Activated naive CD4-positive, alpha-beta T cell treated with anti-CD3 and anti-CD28 coated beads, Interleukin-2, amount 50 U/mL, for 24 hours (primary cell): ENCODE measurements around the gene NFIX.
"Not testable (repeated sequence)": the region's sequence is repeated elsewhere in the genome, so short reads cannot be mapped to it uniquely, and the experiment has no call there.

Experiments
- H3K27ac Mint-ChIP-seq: one replicate; pipeline ENCODE4 v1.8.0; 2021; ENCODE audit warnings: mild to moderate bottlenecking, mixed read lengths
- H3K27me3 Mint-ChIP-seq: one replicate; pipeline ENCODE4 v1.8.0; 2021; ENCODE audit warnings: mixed read lengths
- H3K36me3 Mint-ChIP-seq: one replicate; pipeline ENCODE4 v1.8.0; 2021; ENCODE audit warnings: mixed read lengths
- H3K4me1 Mint-ChIP-seq: one replicate; pipeline ENCODE4 v1.8.0; 2021; ENCODE audit warnings: mixed read lengths
- H3K4me3 Mint-ChIP-seq: one replicate; pipeline ENCODE4 v1.8.0; 2021; ENCODE audit warnings: mild to moderate bottlenecking, mixed read lengths
- H3K9me3 Mint-ChIP-seq: one replicate; pipeline ENCODE4 v1.8.0; 2021; ENCODE audit warnings: mixed read lengths

NFIX gene

DNA sequence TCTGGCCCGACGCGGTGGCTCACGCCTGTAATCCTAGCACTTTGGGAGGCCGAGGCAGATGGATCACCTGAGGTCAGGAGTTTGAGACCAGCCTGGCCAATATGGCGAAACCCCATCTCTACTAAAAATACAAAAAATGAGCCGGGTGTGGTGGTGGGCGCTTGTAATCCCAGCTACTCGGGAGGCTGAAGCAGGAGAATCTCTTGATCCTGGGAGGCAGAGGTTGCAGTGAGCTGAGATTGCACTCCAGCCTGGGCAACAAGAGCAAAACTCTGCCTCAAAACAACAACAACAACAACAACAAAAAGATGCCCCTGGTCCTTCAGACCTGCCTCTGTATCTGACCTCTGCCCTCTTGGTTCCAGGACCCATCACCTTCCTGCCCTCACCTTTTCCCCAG is 39.7 kb upstream of the NFIX start:
- H3K27me3 Mint-ChIP-seq, H3K36me3 Mint-ChIP-seq, H3K9me3 Mint-ChIP-seq: not testable (repeated sequence)
- Mint-ChIP-seq H3K27ac (peak overlapping the region; percentile 92), H3K4me3 (peak overlapping the region; percentile 81), H3K4me1 (peaks cover 20% of the 10 kb centered on the region)

DNA sequence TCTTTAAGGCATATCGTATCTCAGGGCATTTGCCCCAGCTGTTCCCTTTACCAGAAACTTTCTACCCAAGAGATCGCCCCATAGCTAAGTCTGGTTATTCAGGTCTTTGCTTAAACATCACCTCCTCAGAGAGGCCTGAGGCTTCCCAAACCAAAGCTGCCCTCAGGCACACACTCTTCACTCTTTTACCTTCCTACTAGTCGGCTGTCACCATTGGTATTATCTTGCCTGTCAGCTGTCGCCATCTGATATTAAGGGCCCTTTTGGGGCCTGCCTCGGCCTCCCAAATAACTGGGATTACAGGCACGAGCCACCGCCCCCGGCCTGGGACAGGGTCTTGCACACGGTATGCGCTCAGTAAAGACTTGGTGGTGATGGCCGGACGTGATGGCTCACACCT is 39.3 kb upstream of the NFIX start:
- Mint-ChIP-seq H3K4me3 (peak overlapping the region; percentile 81), H3K27ac (peak overlapping the region; percentile 92), H3K27me3 (no peaks in the 10 kb centered on the region), H3K36me3 (peaks cover 3% of the 10 kb centered on the region), H3K4me1 (peaks cover 20% of the 10 kb centered on the region), H3K9me3 (no peaks in the 10 kb centered on the region)

DNA sequence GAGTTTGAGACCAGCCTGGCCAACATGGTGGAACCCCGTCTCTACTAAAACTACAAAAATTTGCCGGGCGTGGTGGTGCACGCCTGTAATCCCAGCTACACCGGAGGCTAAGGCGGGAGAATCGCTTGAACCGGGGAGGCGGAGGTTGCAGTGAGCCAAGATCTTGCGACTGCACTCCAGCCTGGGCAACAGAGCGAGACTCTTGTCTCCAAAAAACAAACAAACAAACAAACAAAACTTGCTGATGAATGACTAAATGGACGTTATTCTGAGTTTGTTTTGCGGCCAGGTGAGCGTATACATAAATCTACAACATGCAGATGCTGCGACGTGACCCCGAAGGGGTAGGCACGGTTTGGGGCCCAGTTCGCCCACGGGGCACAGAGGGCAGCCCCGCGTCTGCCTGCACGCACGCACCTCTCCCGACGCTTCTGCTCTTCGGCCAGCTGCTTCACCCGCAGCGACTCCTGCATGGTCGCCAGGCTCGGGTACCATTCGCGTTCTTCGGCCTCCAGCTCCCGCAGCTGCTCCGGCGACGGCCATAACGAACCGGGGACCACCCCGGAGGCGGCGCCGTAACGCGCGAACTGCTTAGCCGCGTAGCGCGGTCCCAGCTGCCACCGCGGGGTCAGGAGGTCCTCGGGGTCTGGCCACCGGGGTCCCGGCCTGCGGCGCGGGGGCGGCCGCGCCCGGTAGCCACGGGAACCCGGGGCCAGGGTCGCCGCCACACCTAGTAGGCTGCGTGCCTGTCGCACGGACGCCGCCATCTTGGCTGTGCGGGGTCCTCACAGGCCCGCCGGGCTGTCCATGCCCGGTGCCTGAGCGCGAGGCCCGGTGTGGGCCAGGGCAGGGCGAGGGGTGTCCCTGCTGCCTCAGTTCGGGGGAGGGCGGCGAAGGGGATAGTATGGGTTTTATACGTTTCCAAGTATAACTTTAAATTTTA is 38.6 kb upstream of the NFIX start, which contains the start of gene GADD45GIP1:
GADD45GIP1 (minus strand) TSS at position 778 of the 943 bp plus-strand sequence; CDS start at position 767, 11 bp downstream.
- H3K9me3 Mint-ChIP-seq, result no peaks in the 10 kb centered on the region
- H3K27ac Mint-ChIP-seq, result peak within 1 kb of the TSS; percentile 96
- H3K4me3 Mint-ChIP-seq, result peak within 1 kb of the TSS; percentile 91
- H3K4me1 Mint-ChIP-seq, result peaks cover 20% of the 10 kb centered on the region
- H3K27me3 Mint-ChIP-seq, result no peaks in the 10 kb centered on the region
- H3K36me3 Mint-ChIP-seq, result peaks cover 2% of the 10 kb centered on the region

DNA sequence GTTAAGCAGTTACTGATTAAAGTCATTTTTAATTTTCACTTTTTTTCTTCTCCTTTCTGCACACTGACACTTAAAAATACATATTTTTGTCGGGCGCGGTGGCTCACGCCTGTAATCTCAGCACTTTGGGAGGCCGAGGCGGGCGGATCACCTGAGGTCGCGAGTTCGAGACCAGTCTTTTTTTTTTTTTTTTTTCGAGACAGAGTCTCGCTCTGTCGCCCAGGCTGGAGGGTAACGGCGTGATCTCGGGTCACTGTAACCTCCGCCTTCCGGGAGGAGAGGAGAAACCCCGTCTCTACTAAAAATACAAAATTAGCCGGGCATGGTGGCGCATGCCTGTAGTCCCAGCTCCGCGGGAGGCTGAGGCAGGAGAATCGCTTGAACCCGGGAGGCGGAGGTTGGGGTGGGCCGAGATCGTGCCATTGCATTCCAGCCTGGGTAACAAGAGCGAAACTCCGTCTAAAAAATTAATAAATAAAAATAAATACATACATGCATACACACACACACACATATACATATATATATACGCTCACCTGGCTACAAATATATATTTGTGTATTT is 37.8 kb upstream of the NFIX start:
- not testable (repeated sequence) for H3K9me3 Mint-ChIP-seq, H3K36me3 Mint-ChIP-seq, H3K27me3 Mint-ChIP-seq
- peaks cover 20% of the 10 kb centered on the region for H3K4me1 Mint-ChIP-seq
- peak overlapping the region; percentile 96 for H3K27ac Mint-ChIP-seq
- H3K4me3 Mint-ChIP-seq, result peak overlapping the region; percentile 91

DNA sequence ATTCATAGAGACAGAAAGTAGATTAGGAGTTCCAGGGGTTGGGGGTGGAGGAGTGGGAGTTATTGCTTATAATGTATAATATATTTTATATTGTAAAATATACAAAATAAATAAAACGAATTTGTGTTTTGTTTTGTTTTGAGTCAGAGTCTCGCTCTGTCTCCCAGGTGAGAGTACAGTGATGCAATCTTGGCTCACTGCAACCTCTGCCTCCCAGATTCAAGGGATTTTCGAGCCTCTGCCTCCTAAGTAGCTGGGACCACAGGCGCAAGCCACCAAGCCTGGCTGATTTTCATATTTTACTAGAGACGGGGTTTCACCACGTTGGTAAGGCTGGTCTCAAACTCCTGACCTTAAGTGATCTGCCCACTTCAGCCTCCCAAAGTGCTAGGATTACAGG is 35.8 kb upstream of the NFIX start:
- Mint-ChIP-seq H3K36me3 (no peaks in the 10 kb centered on the region), H3K9me3 (no peaks in the 10 kb centered on the region), H3K27me3 (peaks cover 2% of the 10 kb centered on the region), H3K4me3 (no peak overlapping the region), H3K4me1 (peaks cover 17% of the 10 kb centered on the region), H3K27ac (no peak overlapping the region)

DNA sequence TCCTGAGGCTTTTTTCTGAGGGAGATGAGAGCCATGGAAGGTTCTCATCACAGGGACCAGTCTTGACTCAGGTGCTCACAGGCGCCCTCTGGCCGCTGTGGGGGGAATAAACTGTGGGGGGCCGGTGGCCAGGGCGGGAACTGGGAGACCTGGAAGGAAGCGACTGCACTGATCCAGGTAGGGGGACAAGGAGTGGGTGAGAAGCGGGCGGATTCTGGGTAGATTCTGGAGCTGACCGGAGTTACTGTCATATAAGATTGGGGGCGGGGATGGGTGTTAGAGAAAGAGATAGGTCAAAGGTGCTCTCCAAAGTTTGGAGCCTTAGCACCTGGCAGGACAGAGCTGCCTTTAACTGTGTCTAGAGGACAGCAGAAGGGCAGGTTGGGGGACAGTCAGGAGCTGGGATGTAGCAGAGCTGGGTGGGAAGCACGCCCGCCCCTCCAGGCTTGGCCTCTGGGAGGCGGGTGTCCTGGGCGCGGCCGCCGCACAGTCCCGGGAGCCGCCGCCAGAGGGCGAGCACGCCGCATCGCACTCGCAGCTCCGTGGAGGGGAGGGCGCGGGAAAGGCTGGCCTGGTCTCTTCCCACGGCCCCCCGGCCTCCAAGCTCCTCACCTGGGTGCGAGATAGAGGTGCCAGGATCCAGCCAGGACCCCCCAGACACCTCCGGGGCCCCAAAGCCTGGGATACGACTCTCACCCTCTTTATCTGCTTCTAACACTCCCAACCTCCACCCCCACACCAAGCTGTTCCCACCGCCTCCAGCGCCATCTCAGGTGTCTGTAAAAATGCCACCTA is 30.1 kb upstream of the NFIX start:
- Mint-ChIP-seq H3K27ac (peak overlapping the region; percentile 47), H3K4me1 (peaks cover 8% of the 10 kb centered on the region), H3K27me3 (peaks cover 2% of the 10 kb centered on the region), H3K9me3 (no peaks in the 10 kb centered on the region), H3K36me3 (no peaks in the 10 kb centered on the region), H3K4me3 (peak overlapping the region; percentile 92)

DNA sequence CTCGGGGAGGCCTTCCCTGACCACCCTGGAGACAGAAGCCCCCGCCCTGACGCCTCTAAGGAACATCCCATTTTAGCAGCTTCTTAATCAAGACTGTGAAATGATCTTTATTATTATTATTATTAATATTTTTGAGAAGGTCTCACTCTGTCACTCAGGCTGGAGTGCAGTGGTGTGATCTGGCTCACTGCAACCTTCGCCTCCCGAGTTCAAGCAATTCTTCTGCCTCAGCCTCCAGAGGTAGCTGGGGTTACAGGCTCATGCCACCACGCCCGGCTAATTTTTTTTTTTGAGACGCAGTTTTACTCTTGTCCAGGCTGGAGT is 29.5 kb upstream of the NFIX start:
- H3K27me3 Mint-ChIP-seq, result peaks cover 2% of the 10 kb centered on the region
- H3K27ac Mint-ChIP-seq, result no peak overlapping the region
- H3K36me3 Mint-ChIP-seq, result no peaks in the 10 kb centered on the region
- no peaks in the 10 kb centered on the region for H3K9me3 Mint-ChIP-seq
- peaks cover 14% of the 10 kb centered on the region for H3K4me1 Mint-ChIP-seq
- no peak overlapping the region for H3K4me3 Mint-ChIP-seq

DNA sequence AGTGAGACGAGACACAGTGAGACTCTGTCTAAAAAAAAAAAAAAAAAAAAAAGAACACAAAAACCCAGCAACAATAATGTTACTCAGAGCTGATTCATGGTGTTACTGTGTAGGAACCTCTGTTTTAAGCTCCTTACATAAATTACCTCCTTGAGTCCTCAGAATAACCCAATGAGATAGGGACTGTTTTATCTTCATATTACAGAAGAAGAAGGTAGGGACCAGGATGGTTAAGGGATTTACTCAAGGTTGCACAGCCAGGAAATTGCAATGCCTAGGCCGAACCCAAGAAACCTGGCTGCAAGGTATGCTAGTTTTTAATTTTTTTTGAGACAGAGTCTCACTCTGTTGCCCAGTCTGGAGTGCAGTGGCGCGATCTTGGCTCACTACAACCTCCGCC is 27.4 kb upstream of the NFIX start:
- Mint-ChIP-seq H3K4me1 (peaks cover 14% of the 10 kb centered on the region), H3K4me3 (no peak overlapping the region)

DNA sequence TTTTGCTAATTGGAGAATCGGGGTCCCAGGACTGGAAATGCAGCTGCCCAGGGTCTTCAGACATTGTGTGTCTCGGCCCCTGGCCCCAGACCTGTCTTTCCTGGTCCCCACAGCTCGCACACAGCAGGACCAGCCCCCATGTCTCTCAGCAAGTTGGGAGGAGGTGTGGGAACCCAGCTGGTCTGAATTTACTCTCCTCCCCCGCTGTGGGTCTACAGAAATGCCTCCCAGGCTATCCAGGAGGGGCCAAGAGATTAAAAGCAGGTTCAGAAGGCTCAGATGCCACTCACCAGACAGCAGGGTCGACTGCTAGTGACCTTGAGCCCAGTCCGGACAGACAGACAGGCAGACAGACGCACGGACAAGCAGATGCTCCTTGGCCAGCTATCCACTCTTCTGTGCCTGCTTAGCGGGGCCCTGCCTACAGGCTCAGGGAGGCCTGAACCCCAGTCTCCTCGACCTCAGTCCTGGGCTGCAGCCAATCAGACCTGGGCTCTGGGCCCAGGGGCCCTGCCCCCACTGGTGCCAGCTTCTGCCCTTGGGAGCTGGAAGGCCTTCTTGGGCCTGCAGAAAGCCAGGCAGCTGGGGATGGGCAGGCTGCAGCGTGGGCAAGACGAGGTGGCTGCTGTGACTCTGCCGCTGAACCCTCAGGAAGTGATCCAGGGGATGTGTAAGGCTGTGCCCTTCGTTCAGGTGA is 25.8 kb upstream of the NFIX start, which contains the start of gene DAND5:
DAND5 (plus strand) TSS at position 285 of the 697 bp plus-strand sequence; CDS start at position 370, 85 bp downstream.
- H3K9me3 Mint-ChIP-seq, result no peaks in the 10 kb centered on the region
- H3K27ac Mint-ChIP-seq, result peak within 1 kb of the TSS; percentile 18
- H3K36me3 Mint-ChIP-seq, result no peaks in the 10 kb centered on the region
- H3K4me3 Mint-ChIP-seq, result no peak within 1 kb of the TSS
- H3K27me3 Mint-ChIP-seq, result no peaks in the 10 kb centered on the region
- H3K4me1 Mint-ChIP-seq, result peaks cover 14% of the 10 kb centered on the region

More for the DNA sequence above, 27.4 kb upstream of the NFIX start:
- Mint-ChIP-seq H3K27me3 (peaks cover 2% of the 10 kb centered on the region), H3K36me3 (no peaks in the 10 kb centered on the region), H3K9me3 (no peaks in the 10 kb centered on the region), H3K27ac (no peak overlapping the region)

DNA sequence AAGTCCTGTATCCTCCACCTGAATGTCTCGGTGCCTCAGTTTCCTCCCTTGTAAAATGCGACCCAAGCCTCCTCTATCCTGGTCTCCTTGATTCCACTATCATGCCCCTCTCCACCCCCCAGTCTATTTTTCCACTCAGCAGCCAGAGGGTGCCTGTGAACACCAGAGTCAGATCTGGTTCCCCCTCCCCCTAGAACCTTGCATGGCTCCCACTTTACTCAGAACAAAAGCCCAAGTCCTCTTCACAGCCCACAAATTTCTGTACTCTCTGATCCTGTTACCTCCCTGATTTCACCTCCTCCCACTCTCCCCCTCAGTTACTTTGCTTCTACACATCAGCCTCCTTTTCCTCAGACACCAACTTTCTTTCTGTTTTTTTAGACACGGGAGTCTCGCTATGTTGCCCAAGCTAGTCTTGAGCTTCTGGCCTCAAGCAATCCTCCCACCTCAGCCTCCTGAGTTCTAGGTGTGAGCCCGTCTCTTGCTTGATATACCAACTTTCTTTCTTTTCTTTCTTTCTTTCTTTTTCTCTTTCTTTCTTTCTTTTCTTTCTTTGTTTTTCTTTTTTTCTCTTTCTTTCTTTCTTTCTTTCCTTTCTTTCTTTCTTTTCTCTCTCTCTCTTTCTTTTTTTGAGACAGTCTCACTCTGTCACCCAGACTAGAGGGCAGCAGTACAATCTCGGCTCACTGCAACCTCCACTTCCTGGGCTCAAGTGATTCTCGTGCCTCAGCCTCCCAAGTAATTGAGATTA is 25.0 kb upstream of the NFIX start:
- Mint-ChIP-seq H3K27me3 (no peaks in the 10 kb centered on the region), H3K9me3 (no peaks in the 10 kb centered on the region), H3K4me3 (no peak overlapping the region), H3K36me3 (no peaks in the 10 kb centered on the region), H3K4me1 (peaks cover 10% of the 10 kb centered on the region), H3K27ac (peak overlapping the region; percentile 18)

DNA sequence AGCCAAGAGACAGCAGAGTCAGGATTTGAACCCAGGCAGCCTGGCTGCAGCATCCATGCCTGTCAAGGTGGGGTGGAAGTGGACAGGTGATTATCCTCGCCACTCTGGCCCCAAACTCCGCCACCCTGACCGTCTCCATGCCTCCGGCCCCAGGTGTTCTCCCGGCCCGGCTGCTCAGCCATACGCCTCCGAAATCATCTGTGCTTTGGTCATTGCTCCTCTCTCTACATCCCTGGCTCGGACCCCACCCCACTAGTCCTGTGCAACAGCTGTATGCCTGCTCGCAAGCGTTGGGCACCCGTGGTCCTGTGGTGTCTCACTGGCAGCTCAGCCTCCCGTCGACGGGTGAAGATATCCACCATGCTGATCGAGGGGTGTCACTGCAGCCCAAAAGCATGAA is 22.0 kb upstream of the NFIX start:
- no peaks in the 10 kb centered on the region for H3K9me3 Mint-ChIP-seq
- no peak overlapping the region for H3K4me3 Mint-ChIP-seq
- H3K4me1 Mint-ChIP-seq, result peaks cover 13% of the 10 kb centered on the region
- H3K36me3 Mint-ChIP-seq, result no peaks in the 10 kb centered on the region
- peaks cover 7% of the 10 kb centered on the region for H3K27me3 Mint-ChIP-seq
- H3K27ac Mint-ChIP-seq, result peak overlapping the region; percentile 23

DNA sequence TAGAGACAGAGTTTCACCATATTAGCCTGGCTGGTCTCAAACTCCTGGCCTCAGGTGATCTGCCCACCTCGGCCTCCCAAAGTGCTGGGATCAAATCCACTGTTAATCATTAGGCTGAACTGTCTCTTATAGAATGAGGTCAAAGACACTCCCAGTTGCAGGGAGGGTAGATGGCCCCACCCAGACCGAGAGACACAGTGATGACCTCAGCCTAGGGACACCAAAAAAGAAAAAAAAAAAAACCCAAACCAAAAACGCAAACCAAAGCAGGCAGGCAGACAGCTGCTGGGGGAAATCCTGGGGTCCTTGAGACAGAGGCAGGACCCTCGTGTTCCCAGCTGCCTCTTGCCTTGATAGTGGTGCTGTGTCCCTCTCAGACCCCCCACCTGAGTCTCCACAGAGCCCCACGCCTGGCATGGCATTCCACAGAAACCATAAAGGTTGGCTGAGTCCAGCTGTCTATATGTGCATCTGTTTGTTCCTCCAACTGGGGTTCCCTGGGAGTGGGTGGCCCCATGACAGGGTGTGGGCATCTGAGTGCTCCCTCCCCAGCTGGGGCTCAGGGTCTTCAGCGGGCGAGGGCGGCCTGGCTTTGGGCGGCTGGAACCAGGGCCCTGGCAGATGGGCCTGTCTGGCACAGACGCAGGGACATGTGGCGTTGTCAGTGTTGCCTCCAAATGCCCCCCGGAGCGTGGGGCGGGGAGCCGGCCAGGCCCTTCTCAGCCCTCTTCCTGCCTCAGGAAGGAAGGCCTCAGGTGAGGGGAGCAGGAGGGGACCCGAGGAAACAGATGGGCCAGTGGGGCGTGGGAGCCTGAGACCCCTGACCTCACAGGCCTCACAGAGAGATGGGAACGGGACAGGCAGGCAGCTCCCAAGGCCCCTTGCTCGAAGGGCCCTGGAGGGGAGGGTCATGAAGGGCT is 20.7 kb upstream of the NFIX start:
- Mint-ChIP-seq H3K27me3 (peaks cover 7% of the 10 kb centered on the region), H3K4me1 (peaks cover 13% of the 10 kb centered on the region), H3K36me3 (no peaks in the 10 kb centered on the region), H3K9me3 (no peaks in the 10 kb centered on the region), H3K27ac (no peak overlapping the region), H3K4me3 (no peak overlapping the region)

DNA sequence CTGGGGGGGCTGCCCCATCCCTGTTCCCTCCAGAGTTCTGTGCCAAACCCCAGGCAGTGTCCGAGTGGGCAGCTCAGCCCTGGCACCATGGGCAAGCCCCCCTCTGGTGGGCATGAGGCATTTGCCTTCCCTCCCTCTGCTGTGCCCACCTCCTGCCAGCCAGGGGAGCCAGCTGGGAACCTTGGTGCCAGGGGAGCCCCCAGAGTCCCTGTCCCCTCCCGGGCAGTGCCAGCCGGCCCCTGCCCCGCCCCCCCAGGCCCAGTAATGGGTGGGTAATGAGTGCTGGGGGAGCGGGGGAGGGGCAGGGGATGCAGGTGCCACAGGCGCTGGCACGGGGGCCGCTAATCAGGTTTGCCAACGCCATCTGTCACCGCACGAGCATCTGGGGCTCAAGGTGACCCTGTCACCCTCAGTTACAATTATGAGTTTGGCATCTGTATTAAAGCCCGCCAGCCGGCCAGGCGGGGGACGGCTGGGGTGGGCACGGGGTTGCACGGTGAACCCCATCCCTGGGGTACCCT is 20.0 kb upstream of the NFIX start:
- Mint-ChIP-seq H3K36me3 (no peaks in the 10 kb centered on the region), H3K4me1 (peaks cover 9% of the 10 kb centered on the region), H3K9me3 (no peaks in the 10 kb centered on the region), H3K27ac (no peak overlapping the region), H3K4me3 (no peak overlapping the region), H3K27me3 (peaks cover 7% of the 10 kb centered on the region)

DNA sequence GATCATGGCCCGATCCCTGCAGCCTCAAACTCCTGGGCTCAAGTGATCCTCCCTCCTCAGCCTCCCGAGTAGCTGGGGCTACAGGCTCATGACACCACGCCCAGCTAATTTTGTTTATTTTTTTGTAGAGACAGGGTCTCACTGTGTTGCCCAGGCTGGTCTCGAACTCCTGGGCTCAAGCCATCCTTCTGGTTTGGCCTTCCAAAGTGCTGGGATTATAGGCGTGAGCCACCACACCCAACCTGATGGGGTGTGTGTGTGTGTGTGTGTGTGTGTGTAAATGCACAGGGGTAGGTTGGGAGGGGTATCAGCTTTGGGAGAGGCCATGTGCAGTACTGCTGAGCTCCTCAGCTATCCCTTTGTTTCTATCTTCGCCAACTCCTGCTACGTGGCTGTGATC is 19.2 kb upstream of the NFIX start:
- not testable (repeated sequence) for H3K27me3 Mint-ChIP-seq, H3K9me3 Mint-ChIP-seq, H3K27ac Mint-ChIP-seq

More for the DNA sequence above, 19.2 kb upstream of the NFIX start:
- H3K36me3 Mint-ChIP-seq, H3K4me3 Mint-ChIP-seq, H3K4me1 Mint-ChIP-seq: not testable (repeated sequence)
